Renal pelvis (tissue), 4 donors: ENCODE measurements around the gene HSPA4L. TPM values are rescaled to one million over a fixed set of nuclear protein-coding genes. Genes with fewer than 3 reads are reported as not detected.

Experiments
- DNase-seq: peaks from one replicate; pipeline ENCODE4 v3.0.0-alpha.2; 2013
- polyA plus RNA-seq, 3 donors: library from polyadenylated mRNA; unstranded; fragments of 120-200 nt; gene quantifications; one replicate each; pipeline ENCODE4 v1.2.1, GENCODE V29; 2013; ENCODE audit not compliant: insufficient read length in 3 of 3

HSPA4L gene
- polyA plus RNA-seq, 3 donors = 7.5 to 9.1 (median 9.0) TPM

- peak; percentile 58 for DNase-seq
Measured at GRCh38 chr4:127783026-127783769, 1.1 kb downstream of the HSPA4L start.

DNA sequence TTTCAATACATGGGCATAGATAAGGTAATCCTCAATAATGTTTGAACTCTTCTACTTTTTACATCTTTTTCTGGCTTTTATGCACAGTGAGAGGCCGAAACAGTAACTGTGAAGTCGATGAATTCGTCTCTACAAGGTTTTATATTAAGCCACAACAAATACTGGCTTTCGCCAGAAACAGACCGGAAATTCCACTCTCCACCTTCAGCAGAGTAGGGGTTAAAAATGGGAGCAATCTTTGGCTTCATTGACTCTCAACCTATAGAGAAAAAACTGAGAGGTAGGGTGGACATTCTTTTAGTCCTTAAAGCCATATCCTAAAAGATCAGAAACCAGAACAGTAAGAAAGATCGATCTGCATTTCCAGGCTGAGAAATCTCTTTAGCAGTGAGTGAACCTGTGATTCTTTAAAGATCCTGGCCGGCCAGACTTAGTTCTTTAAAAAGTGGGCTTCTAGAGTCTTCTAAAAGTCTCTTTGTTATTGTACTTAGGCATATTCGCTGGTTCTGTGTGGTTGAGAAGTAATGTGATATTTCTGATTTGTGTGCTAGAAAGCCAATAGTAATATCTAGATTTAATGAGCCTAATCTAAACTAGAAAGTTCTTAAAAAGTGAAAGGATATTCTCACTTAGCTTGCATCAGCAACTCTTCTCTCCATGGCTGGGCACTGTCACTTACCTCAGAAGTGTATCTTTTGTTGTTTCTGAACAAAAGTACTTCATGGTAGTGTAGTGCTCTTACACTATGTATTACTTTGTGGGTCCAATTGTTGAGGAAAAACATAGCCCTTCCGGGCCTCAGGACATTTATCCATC, 2.0 kb downstream of the HSPA4L start:
- DNase-seq = no peak

GRCh38 chr4:127788517-127788916, 6.4 kb downstream of the HSPA4L start:
- DNase-seq = no peak

GRCh38 chr4:127791391-127791790, 9.3 kb downstream of the HSPA4L start:
- DNase-seq = no peak

GRCh38 chr4:127793528-127793927, 11.4 kb downstream of the HSPA4L start:
- no peak for DNase-seq

GRCh38 chr4:127799711-127800110, 17.6 kb downstream of the HSPA4L start:
- DNase-seq = no peak

DNA sequence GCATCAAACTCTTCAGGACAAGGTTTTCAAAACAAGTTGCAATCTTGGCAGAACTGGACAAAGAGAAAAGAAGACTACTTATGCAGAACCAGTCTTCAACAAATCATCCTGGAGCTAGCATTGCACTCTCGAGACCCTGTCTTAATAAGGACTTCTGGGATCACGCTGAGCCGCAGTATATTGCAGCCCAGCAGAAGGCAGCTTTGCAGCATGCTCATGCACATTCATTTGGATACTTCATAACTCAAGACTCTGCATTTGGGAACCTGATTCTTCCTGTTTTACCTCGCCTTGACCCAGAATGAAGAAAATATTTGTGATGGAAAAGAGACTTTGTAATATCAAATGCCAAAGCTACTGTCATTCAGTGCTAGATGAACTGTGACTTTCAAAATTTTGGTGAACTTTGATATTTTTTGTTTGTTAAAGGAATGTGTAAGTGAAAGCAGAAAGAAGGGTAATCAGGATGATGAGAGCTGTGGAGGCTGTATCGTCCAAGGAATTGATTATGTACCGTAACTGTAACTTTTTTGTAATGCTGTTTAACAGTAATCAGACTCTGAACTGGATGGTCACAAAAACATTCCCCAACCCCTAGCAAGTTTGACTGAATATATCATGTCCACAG, 27.2 kb downstream of the HSPA4L start:
- DNase-seq = no peak

DNA sequence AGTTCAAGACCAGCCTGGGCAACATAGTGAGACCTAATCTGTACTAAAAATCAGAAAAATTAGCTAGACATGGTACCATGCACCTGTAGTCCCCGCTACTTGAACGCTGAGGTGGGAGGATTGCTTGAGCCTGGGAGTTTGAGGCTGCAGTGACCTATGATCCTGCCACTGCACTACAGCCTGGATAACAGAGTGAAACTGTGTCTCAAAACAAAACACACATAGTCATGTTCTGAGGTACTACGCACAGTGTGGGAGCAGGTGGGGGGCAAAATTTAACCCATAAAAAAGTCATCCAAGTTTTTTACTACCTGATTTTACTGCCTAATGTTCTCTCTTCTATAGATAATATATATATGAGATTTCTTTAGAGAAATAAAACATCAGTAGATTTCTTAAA, 28.4 kb downstream of the HSPA4L start:
- no peak for DNase-seq

DNA sequence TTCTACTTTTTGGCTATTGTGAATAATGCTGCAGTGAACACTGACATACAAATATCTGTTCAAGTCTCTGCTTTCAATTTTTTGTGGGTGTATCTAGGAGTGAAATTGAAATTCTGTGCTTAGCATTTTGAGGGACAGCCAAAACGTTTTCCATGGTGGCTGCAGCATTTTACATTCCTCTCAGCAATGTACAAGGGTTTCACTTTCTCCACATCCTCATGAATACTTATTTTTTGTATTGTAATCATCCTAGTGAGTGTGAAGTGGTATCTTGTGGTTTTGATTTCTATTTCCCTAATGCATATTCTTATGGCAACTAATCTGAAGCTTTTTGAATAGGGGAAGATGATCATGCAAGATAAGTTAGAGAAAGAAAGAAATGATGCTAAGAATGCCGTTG, 40.3 kb downstream of the HSPA4L start:
- DNase-seq = no peak

DNA sequence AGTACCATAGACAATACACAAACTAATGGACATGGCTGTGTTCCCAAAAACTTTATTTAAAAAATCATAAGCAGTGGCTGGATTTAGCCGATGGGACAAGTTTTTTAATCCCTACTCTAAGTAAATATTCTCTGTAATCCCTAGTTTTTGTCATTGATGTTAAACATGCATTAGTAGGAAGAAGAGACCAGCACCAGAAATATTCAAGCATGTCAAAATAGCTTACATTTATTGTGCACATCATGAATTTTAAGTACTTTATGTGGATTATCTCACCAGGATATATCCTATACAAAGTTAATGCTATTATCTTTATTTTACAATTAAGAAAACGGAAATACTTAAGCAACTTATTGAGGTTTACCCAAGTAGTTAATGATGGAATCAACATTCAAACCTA, 46.0 kb downstream of the HSPA4L start:
- no peak for DNase-seq

GRCh38 chr4:127829014-127829413, 46.9 kb downstream of the HSPA4L start:
- DNase-seq = no peak

- DNase-seq = no peak
Measured at GRCh38 chr4:127832585-127832984, 50.5 kb downstream of the HSPA4L start.

DNA sequence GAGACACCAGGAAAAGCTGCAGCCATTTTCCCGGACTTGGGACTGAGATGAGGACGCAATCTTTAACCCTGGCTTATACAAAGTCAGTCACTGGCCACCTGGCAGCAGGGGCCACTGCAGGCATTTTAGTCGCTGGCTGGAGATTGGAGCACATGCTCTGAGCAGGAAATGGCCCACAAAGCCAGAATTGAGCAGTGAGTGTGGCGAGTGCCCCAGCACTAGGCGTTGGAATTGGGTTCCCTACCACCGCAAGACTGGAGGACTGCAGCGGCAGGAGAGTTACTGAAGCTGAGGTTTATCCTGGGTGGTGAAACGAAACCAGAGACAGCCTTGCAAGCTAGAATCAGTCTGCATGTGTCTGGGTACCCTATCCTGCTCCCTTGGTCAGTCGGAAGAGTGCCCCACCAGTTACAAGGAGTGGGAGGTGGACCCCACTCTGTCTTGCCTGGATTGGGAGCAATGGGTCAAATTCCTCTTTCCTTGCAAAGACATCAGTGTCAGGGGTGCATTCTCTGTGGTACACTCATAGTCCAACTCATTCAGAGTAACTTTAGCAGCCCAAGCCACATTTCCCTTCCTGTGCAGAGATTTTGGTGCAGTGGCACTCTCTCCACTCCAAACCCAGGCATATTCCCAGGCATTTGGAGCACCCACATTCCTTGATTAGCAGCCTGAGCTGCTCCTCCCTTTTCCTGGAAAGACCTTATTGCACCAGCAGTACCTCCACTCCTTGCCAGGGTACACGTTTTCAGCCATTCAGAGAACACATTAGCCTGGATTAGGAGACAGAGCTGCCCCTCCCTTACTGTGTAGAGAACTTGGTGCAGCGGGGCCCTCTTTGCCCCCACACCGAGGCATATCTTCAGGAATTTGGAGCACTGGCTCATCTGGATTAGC, 61.8 kb downstream of the HSPA4L start:
- DNase-seq = no peak

DNA sequence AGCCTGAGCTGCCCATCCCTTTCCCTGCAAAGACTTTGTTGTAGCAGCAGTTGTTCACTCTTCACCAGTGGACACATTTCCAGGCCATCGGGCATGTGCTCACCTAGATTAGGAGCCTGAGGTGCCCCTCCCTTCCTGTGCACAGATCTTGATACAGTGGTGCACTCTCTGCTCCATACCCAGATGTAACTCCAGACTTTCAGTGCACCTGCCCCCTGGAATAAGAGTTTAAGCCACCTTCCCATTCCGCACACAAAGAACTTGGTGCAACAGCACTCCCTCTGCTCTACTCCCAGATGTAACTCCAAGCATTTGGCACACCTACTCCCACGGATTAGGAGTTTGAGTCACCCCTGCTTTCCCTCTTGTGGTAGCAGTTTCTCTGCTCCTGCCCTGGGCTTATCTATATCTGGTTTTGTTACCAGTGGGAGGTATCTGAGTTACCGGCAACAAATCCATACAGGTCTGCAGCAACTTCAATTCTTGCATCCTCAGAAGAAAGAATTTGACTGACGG, 62.5 kb downstream of the HSPA4L start:
- DNase-seq = no peak

DNA sequence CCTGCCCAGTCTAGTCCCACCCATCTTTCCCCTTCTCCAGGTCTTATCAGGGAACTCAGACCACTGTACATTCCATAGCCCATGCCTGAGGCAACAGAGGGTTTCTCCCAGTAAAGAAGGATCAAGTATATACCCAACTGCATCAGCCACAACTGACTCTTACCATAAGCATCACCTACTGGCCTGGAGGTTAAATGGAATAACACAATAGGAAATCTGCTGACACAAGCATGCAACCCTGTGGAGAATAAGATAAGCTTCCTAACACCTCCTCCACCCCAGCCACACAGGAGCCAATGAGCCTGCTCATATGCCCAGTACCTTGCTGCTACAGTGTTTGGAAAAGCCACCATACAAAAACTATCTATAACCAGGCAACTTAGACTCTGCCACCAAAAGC, 63.9 kb downstream of the HSPA4L start:
- DNase-seq = no peak

DNA sequence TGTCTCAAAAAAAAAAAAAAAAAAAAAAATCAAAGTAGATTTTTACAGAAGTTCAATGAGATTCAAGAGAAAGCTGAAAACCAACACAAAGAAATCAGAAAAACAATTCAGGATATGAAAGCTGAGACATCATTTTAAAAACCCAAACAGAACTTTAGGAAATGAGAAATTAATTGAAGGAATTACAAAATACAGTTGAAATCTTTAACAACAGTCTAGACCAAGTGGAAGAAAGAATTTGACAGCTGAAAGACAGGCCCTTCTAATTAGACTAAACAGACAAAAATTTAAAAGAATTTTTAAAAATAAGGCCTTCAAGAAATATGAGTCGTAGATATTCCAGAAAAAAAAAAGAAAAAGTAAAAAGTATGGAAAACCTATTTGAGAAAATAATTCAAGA, 64.6 kb downstream of the HSPA4L start:
- no peak for DNase-seq

DNA sequence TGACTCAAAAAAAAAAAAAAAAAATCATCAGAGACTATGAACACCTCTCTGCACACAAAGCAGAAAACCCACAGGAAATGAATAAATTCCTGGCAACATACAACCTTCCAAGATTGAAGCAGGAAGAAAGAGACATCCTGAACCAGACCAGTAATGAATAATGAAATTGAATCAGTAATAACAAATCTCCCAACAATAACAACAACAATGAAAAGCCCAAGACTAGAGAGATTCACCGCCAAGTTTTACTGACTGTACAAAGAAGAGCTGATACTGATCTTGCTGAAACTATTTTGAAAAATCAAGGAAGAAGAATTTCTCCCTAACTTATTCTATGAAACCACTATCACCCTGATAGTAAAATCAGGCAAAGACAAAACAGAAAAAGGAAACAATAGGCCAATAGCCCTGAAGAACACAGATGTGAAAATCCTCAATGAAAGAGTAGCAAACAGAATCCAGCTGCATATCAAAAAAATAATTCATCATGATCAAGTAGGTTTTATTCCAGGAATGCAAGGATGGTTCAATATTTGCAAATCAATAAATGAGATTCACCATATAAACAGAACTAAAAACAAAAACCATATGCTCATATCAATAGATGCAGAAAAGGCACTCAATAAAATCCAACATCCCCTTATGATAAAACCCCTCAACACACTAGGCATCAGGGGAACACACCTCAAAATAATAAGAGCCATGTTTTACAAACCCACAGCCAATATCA, 67.5 kb downstream of the HSPA4L start:
- DNase-seq = no peak

GRCh38 chr4:127852661-127853060, 70.5 kb downstream of the HSPA4L start:
- no peak for DNase-seq

GRCh38 chr4:127856196-127856812, 74.2 kb downstream of the HSPA4L start:
- no peak for DNase-seq

DNA sequence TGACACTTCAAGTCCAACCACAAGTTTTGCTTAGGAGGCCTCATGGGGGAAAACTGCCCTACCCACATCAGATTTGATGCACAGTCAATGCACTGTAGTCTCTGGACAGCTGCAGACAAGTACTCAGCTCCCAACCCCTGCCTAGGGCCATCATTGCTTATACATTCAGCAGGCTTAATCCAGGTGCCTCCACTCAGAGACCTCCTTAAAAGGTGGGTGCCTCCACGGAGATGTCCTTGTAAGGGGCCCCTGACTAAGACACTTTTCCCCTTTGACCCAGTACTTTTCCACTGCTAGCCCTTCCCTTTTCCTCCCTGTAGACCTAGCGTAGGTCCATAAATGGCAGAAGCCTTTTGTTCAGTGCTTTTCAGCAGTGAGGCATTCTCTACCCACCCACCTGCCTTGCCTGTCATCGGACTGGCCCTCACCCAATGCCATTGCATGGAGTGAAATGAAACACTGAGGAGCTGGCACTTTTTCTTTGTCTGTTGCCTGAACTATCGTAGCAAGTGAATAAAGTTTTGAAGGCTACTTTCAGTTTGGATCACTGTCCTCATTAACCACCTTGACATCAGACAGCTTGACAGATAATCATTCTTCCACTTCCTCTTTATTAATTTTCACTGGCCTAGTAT, 74.8 kb downstream of the HSPA4L start:
- no peak for DNase-seq
